HepG2 (cell line): ENCODE measurements around the gene FGF19. TPM values are rescaled to one million over a fixed set of nuclear protein-coding genes. Genes with fewer than 3 reads are reported as not detected.
A peak's percentile ranks its signal among the peaks of the same experiment; 100 is the strongest.

Source experiments
- AGO1 ChIP-seq: fragments of 200-400 bp; formaldehyde crosslinking; IDR thresholded peaks from 2 replicates; pipeline ENCODE4 v1.6.1; 2017; ENCODE audit warnings: mild to moderate bottlenecking, low read depth, low read length, moderate library complexity; ENCODE audit not compliant: poor library complexity, severe bottlenecking
- ATF7 ChIP-seq, 2 experiments: fragments of 450-650 bp in 1 of 2; sonication (generic) in 1 of 2; formaldehyde crosslinking in 1 of 2; IDR thresholded peaks; 2 replicates each; pipeline versions ENCODE4 v1.4.0 to v1.6.1; 2016 to 2020; ENCODE audit warnings: antibody characterized with exemption in 1 of 2, mild to moderate bottlenecking in 1 of 2, missing genetic modification reagents in 1 of 2
- ELK4 ChIP-seq: sonication (generic); formaldehyde crosslinking; IDR thresholded peaks from 2 replicates; pipeline ENCODE4 v1.9.0; 2021; ENCODE audit warnings: missing genetic modification reagents, borderline replicate concordance
- GABPA ChIP-seq, 2 experiments: IDR thresholded peaks; 2 replicates each; pipeline ENCODE4 v1.6.1; 2011 to 2016; ENCODE audit warnings: low read depth in 2 of 2, low read length in 1 of 2, missing biosample characterization in 1 of 2, missing genetic modification characterization in 1 of 2
- GPBP1L1 ChIP-seq: sonication (generic); formaldehyde crosslinking; IDR thresholded peaks from 2 replicates; pipeline ENCODE4 v1.5.0; 2020; ENCODE audit warnings: mild to moderate bottlenecking, missing genetic modification reagents
- GZF1 ChIP-seq: sonication (generic); formaldehyde crosslinking; IDR thresholded peaks from 2 replicates; pipeline ENCODE4 v1.5.1; 2020; ENCODE audit warnings: mild to moderate bottlenecking, missing genetic modification reagents
- ISX ChIP-seq: sonication (generic); formaldehyde crosslinking; conservative IDR thresholded peaks from 2 replicates; pipeline ENCODE4 v1.5.0; 2020; ENCODE audit warnings: missing genetic modification reagents
- LBX2 ChIP-seq: sonication (generic); formaldehyde crosslinking; IDR thresholded peaks from 2 replicates; pipeline ENCODE4 v1.5.0; 2020; ENCODE audit warnings: missing genetic modification reagents, mild to moderate bottlenecking, borderline replicate concordance
- NR1H2 ChIP-seq: sonication (generic); formaldehyde crosslinking; IDR thresholded peaks from 2 replicates; pipeline ENCODE4 v1.8.1; 2022; ENCODE audit warnings: low read depth, missing genetic modification reagents, borderline replicate concordance
- RFXAP ChIP-seq: sonication (generic); formaldehyde crosslinking; IDR thresholded peaks from 2 replicates; pipeline ENCODE4 v1.4.0; 2020; ENCODE audit warnings: missing genetic modification reagents, borderline replicate concordance
- RXRA ChIP-seq: sonication (generic); formaldehyde crosslinking; IDR thresholded peaks from 2 replicates; pipeline ENCODE4 v1.5.1; 2020; ENCODE audit warnings: missing genetic modification reagents
- TBL1XR1 ChIP-seq: fragments of 150-350 bp; IDR thresholded peaks from 2 replicates; pipeline ENCODE4 v1.6.1; 2014; ENCODE audit warnings: borderline replicate concordance, low read length; ENCODE audit not compliant: partially characterized antibody
- THAP11 ChIP-seq: IDR thresholded peaks from 2 replicates; pipeline ENCODE4 v1.6.1; 2016; ENCODE audit warnings: missing biosample characterization, missing genetic modification reagents
- TRIM24 ChIP-seq: sonication (generic); formaldehyde crosslinking; IDR thresholded peaks from 2 replicates; pipeline ENCODE4 v1.8.0; 2022; ENCODE audit warnings: mild to moderate bottlenecking, missing genetic modification reagents
- ZBED4 ChIP-seq: sonication (generic); formaldehyde crosslinking; IDR thresholded peaks from 2 replicates; pipeline ENCODE4 v1.4.0; 2020; ENCODE audit warnings: missing genetic modification reagents, borderline replicate concordance
- ZEB1 ChIP-seq: IDR thresholded peaks from 2 replicates; pipeline ENCODE4 v1.6.1; 2012; ENCODE audit warnings: mild to moderate bottlenecking, low read depth, inconsistent platforms; ENCODE audit not compliant: insufficient replicate concordance
- ZNF747 ChIP-seq: sonication (generic); formaldehyde crosslinking; IDR thresholded peaks from 2 replicates; pipeline ENCODE4 v1.8.1; 2023; ENCODE audit warnings: missing genetic modification reagents, mild to moderate bottlenecking, borderline replicate concordance
- ZNF879 ChIP-seq: sonication (generic); formaldehyde crosslinking; IDR thresholded peaks from 2 replicates; pipeline ENCODE4 v1.8.1; 2023; ENCODE audit warnings: missing genetic modification reagents
- polyA plus RNA-seq, 8 experiments: library from polyadenylated mRNA; depleted of rRNA in 3 of 8; stranded (reverse) in 7 of 8; unstranded in 1 of 8; fragments of >200 nt; fragmentation: Illumina TruSeq in 4 of 8; extraction: Trizol in 4 of 8; gene quantifications; 2 replicates each; pipeline versions ENCODE4 v1.2.1 to v1.2.3, GENCODE V29; 2011 to 2016; ENCODE audit warnings: low read depth in 4 of 8, missing spikeins in 1 of 8, mixed read lengths in 1 of 8; ENCODE audit not compliant: insufficient read depth in 1 of 8
- total RNA-seq, 5 experiments: library from RNA; depleted of rRNA; stranded (reverse); fragments of >200 nt; fragmentation: Illumina TruSeq; extraction: Trizol; gene quantifications; 2 replicates each; pipeline ENCODE4 v1.2.3, GENCODE V29; 2016; ENCODE audit warnings: low read depth in 1 of 5

FGF19 gene
- total and polyA plus RNA-seq, 2 of the 13 experiments (the other 11 are each of a cell fraction or from before 2014, with no cell fraction given) = 0.07 TPM; not detected in 1

- no peak for TF ChIP-seq AGO1
- TF ChIP-seq NR1H2 = no peak
- peak; percentile 85; the same call in 1 of the 2 replicates for TF ChIP-seq ZBED4 (CRISPR knock-in tag)
- TF ChIP-seq GPBP1L1 (CRISPR knock-in tag) = no peak
- TF ChIP-seq RXRA = peak; percentile 90
- no peak for TF ChIP-seq ATF7 (IDR thresholded peaks at IDR 0.05)
- no peak for TF ChIP-seq ATF7 (CRISPR knock-in tag; IDR thresholded peaks at IDR 0.05)
- peak; percentile 95; the same call in 1 of the 2 replicates for TF ChIP-seq ZNF747
- TF ChIP-seq ZNF879 (CRISPR knock-in tag) = 0 out of 2 replicates have a peak, but pooled peaks have one; percentile 23
- peak; percentile 61; the same call in 1 of the 2 replicates for TF ChIP-seq RFXAP (CRISPR knock-in tag)
- peak; percentile 97 for TF ChIP-seq ZEB1
- no peak for TF ChIP-seq GABPA (IDR thresholded peaks at IDR 0.05; ENCODE audit: low read depth, low read length)
- TF ChIP-seq GABPA (CRISPR knock-in tag; IDR thresholded peaks at IDR 0.05; ENCODE audit: low read depth) = peak; percentile 78
- TF ChIP-seq GZF1 = no peak; the same call in 1 of the 2 replicates
- TF ChIP-seq ISX = no peak
- no peak for TF ChIP-seq TRIM24 (CRISPR knock-in tag)
- no peak for TF ChIP-seq LBX2
- no peak for TF ChIP-seq TBL1XR1
- TF ChIP-seq THAP11 (CRISPR knock-in tag) = peak; percentile 47
- no peak for TF ChIP-seq ELK4 (CRISPR knock-in tag)
These were observed 35.9 kb downstream of the FGF19 start (continued) for GRCh38 chr11:69667619-69668604.
